ENCODE results near the gene KLF13. TPM values are rescaled to one million over a fixed set of nuclear protein-coding genes. Genes with fewer than 3 reads are reported as not detected.

Gene KLF13
- total RNA-seq, 1 donor from 2014 or later: 62.3 TPM

- H3K9me3 ChIP-seq (replicated peaks): no peaks in the 10 kb centered on the region
- peaks cover 43% of the 10 kb centered on the region for H3K4me1 ChIP-seq
- no peak for DNase-seq
- intact Hi-C loops (cut with micrococcal nuclease): no loop called here
- no peaks in the 10 kb centered on the region for H3K27me3 ChIP-seq (ENCODE audit: low read depth)
- no peaks in the 10 kb centered on the region for H3K36me3 ChIP-seq
- H3K27ac ChIP-seq (replicated peaks): no peak overlapping the region
- H3K4me3 ChIP-seq: no peak overlapping the region
- TF ChIP-seq CTCF (IDR thresholded peaks at IDR 0.05; ENCODE audit: borderline replicate concordance): no peak
These were observed 74.6 kb downstream of the KLF13 start for GRCh38 chr15:31401282-31401681.

GRCh38 chr15:31402003-31402402, 75.4 kb downstream of the KLF13 start:
- H3K27me3 ChIP-seq (ENCODE audit: low read depth): no peaks in the 10 kb centered on the region
- DNase-seq: no peak
- no peaks in the 10 kb centered on the region for H3K9me3 ChIP-seq (replicated peaks)
- H3K4me1 ChIP-seq: peaks cover 37% of the 10 kb centered on the region
- intact Hi-C loops (cut with micrococcal nuclease): no loop called here
- H3K36me3 ChIP-seq: no peaks in the 10 kb centered on the region
- no peak overlapping the region for H3K4me3 ChIP-seq
- TF ChIP-seq CTCF (IDR thresholded peaks at IDR 0.05; ENCODE audit: borderline replicate concordance): no peak
- H3K27ac ChIP-seq (replicated peaks): peak overlapping the region; percentile 72

GRCh38 chr15:31402511-31403056, 75.9 kb downstream of the KLF13 start:
- peak overlapping the region; percentile 72 for H3K27ac ChIP-seq (replicated peaks)
- no peak overlapping the region for H3K4me3 ChIP-seq
- no peaks in the 10 kb centered on the region for H3K36me3 ChIP-seq
- H3K4me1 ChIP-seq: peaks cover 33% of the 10 kb centered on the region
- no peaks in the 10 kb centered on the region for H3K27me3 ChIP-seq (ENCODE audit: low read depth)
- no peaks in the 10 kb centered on the region for H3K9me3 ChIP-seq (replicated peaks)
- intact Hi-C loops (cut with micrococcal nuclease): no loop called here
- peak; percentile 79 for DNase-seq
- no peak for TF ChIP-seq CTCF (IDR thresholded peaks at IDR 0.05; ENCODE audit: borderline replicate concordance)

GRCh38 chr15:31403096-31403495, 76.5 kb downstream of the KLF13 start:
- Histone ChIP-seq H3K36me3 (no peaks in the 10 kb centered on the region), H3K4me3 (no peak overlapping the region), H3K9me3 (replicated peaks) (peaks cover under 1% of the 10 kb centered on the region), H3K27ac (replicated peaks) (peak overlapping the region; percentile 72), H3K27me3 (ENCODE audit: low read depth) (no peaks in the 10 kb centered on the region), H3K4me1 (peaks cover 28% of the 10 kb centered on the region)
- TF ChIP-seq CTCF (IDR thresholded peaks at IDR 0.05; ENCODE audit: borderline replicate concordance): no peak
- DNase-seq: no peak
- intact Hi-C loops (cut with micrococcal nuclease): no loop called here

GRCh38 chr15:31403606-31404005, 77.0 kb downstream of the KLF13 start:
- Histone ChIP-seq H3K36me3 (no peaks in the 10 kb centered on the region), H3K27me3 (ENCODE audit: low read depth) (no peaks in the 10 kb centered on the region), H3K9me3 (replicated peaks) (peaks cover 5% of the 10 kb centered on the region), H3K27ac (replicated peaks) (peak overlapping the region; percentile 72), H3K4me3 (no peak overlapping the region), H3K4me1 (peaks cover 22% of the 10 kb centered on the region)
- intact Hi-C loops (cut with micrococcal nuclease): no loop called here
- no peak for DNase-seq
- TF ChIP-seq CTCF (IDR thresholded peaks at IDR 0.05; ENCODE audit: borderline replicate concordance): no peak
